Measurements from ENCODE around the gene SCO2. TPM values are rescaled to one million over a fixed set of nuclear protein-coding genes. Genes with fewer than 3 reads are reported as not detected.

SCO2 gene
- total and polyA plus RNA-seq, 2 of the 13 experiments (the other 11 are each of a cell fraction or from before 2014, with no cell fraction given): 0.32 to 3.7 TPM

DNA sequence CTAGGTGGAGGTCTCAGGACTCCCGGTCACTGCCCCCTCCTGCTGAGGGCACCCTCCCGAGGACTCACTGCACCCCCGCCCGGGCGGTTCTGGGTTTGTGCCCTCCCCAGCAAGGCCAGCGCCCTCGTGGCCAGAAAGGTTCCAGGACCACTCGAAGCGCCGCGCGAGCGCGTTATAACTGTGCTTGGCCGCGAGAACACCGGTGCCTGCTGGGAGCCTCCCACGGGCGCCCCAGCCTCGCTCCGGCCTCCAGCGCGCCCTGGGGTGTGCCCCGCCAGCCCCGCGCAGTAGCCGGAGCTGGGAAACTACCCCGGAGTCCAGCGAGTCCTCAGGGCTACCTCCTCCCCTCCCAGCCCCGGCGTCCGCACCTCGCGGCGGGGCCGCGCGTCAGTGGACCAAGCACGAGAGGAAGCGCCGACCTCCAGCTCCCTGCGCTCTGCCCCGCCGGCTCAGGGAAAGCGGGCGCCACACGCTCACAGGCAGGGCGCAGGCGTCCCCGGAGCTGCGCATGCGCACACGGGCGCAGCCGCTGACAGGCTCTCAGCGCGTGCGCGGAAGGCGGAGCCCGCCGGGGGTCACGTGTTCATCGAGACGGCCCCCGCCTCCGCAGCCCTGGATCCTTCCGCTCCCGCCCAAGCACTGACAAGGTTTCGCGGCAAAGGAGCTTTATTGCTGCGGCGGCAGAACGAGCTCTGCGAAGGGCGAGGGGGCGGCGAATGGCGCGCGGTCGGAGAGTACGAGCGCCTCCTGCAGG, at the start of gene SCO2 (continued):
- TF ChIP-seq CEBPB (IDR thresholded peaks at IDR 0.05; ENCODE audit: borderline replicate concordance, low read depth, low read length) (no peak), NRL (CRISPR knock-in tag; IDR thresholded peaks at IDR 0.05; ENCODE audit: borderline replicate concordance) (no peak; the same call in 1 of the 2 replicates), ZNF143 (CRISPR knock-in tag; IDR thresholded peaks at IDR 0.05) (peak; percentile 79), CBX1 (IDR thresholded peaks at IDR 0.05; ENCODE audit: low read depth) (no peak), CCDC6 (CRISPR knock-in tag; IDR thresholded peaks at IDR 0.05) (no peak), SMAD9 (CRISPR knock-in tag; IDR thresholded peaks at IDR 0.05) (0 out of 2 replicates have a peak, but pooled peaks have one; percentile 65), ZXDC (CRISPR knock-in tag; IDR thresholded peaks at IDR 0.05) (0 out of 2 replicates have a peak, but pooled peaks have one; percentile 48), SNAPC2 (CRISPR knock-in tag; IDR thresholded peaks at IDR 0.05) (no peak), ZC3H13 (CRISPR knock-in tag; IDR thresholded peaks at IDR 0.05) (peak; percentile 99), SOX5 (CRISPR knock-in tag; IDR thresholded peaks at IDR 0.05; ENCODE audit: borderline replicate concordance) (no peak), WIZ (CRISPR knock-in tag; IDR thresholded peaks at IDR 0.05) (peak; percentile 62; the same call in 1 of the 2 replicates), U2AF1 (optimal IDR thresholded peaks at IDR 0.05; ENCODE audit: low read depth, low read length) (no peak), CC2D1A (CRISPR knock-in tag; IDR thresholded peaks at IDR 0.05) (no peak), ZNF619 (CRISPR knock-in tag; IDR thresholded peaks at IDR 0.05) (no peak), PLRG1 (conservative IDR thresholded peaks at IDR 0.05) (no peak), ZNF329 (CRISPR knock-in tag; IDR thresholded peaks at IDR 0.05; ENCODE audit: low read depth) (no peak), ZSCAN31 (CRISPR knock-in tag; IDR thresholded peaks at IDR 0.05; ENCODE audit: low read depth) (peak; percentile 92), SSRP1 (CRISPR knock-in tag; IDR thresholded peaks at IDR 0.05) (no peak), PHF20 (CRISPR knock-in tag; IDR thresholded peaks at IDR 0.05) (peak; percentile 57)
- TF ChIP-seq, protein P1, sequence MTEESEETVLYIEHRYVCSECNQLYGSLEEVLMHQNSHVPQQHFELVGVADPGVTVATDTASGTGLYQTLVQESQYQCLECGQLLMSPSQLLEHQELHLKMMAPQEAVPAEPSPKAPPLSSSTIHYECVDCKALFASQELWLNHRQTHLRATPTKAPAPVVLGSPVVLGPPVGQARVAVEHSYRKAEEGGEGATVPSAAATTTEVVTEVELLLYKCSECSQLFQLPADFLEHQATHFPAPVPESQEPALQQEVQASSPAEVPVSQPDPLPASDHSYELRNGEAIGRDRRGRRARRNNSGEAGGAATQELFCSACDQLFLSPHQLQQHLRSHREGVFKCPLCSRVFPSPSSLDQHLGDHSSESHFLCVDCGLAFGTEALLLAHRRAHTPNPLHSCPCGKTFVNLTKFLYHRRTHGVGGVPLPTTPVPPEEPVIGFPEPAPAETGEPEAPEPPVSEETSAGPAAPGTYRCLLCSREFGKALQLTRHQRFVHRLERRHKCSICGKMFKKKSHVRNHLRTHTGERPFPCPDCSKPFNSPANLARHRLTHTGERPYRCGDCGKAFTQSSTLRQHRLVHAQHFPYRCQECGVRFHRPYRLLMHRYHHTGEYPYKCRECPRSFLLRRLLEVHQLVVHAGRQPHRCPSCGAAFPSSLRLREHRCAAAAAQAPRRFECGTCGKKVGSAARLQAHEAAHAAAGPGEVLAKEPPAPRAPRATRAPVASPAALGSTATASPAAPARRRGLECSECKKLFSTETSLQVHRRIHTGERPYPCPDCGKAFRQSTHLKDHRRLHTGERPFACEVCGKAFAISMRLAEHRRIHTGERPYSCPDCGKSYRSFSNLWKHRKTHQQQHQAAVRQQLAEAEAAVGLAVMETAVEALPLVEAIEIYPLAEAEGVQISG (CRISPR knock-in tag; IDR thresholded peaks at IDR 0.05): no peak; the same call in 1 of the 2 replicates
- TF ChIP-seq, protein P2, sequence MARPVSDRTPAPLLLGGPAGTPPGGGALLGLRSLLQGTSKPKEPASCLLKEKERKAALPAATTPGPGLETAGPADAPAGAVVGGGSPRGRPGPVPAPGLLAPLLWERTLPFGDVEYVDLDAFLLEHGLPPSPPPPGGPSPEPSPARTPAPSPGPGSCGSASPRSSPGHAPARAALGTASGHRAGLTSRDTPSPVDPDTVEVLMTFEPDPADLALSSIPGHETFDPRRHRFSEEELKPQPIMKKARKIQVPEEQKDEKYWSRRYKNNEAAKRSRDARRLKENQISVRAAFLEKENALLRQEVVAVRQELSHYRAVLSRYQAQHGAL (CRISPR knock-in tag; IDR thresholded peaks at IDR 0.05; ENCODE audit: not compliant biosample characterization): no peak
- TF ChIP-seq, protein P3, sequence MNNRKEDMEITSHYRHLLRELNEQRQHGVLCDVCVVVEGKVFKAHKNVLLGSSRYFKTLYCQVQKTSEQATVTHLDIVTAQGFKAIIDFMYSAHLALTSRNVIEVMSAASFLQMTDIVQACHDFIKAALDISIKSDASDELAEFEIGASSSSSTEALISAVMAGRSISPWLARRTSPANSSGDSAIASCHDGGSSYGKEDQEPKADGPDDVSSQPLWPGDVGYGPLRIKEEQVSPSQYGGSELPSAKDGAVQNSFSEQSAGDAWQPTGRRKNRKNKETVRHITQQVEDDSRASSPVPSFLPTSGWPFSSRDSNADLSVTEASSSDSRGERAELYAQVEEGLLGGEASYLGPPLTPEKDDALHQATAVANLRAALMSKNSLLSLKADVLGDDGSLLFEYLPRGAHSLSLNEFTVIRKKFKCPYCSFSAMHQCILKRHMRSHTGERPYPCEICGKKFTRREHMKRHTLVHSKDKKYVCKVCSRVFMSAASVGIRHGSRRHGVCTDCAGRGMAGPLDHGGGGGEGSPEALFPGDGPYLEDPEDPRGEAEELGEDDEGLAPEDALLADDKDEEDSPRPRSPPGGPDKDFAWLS (CRISPR knock-in tag; IDR thresholded peaks at IDR 0.05; ENCODE audit: borderline replicate concordance): no peak

Measured in HepG2 (cell line).